ENCODE data around the gene GTF3C5.
"Not testable (repeated sequence)": the region's sequence is repeated elsewhere in the genome, so short reads cannot be mapped to it uniquely, and the experiment has no call there.

The GTF3C5 gene

DNA sequence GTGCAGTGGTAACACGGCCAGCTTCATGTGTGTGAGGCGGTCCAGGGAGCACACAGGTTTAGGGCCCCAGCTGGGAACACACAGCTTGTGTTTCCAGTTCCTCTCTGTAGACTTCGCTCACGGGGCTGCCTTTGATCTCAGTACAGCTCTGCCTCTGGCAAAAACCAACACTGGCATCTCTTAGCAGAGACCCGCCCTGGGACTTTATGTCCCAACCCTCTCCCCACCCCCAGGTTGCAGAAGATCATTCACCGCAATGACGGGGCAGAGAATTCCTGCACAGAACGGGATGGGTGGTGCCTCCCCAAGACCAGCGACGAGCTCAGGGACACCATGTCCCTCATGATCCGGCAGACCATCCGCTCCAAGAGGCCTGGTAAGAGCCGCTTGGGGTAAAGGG lies 25.7 kb downstream of the GTF3C5 start:
- no peak for DNase-seq

GRCh38 chr9:133057006-133057405 lies 26.2 kb downstream of the GTF3C5 start:
- no peak for DNase-seq

- DNase-seq, result no peak
These were observed 26.8 kb downstream of the GTF3C5 start for GRCh38 chr9:133057553-133057952.

GRCh38 chr9:133058071-133058470 lies 27.3 kb downstream of the GTF3C5 start:
- DNase-seq, result no peak

DNA sequence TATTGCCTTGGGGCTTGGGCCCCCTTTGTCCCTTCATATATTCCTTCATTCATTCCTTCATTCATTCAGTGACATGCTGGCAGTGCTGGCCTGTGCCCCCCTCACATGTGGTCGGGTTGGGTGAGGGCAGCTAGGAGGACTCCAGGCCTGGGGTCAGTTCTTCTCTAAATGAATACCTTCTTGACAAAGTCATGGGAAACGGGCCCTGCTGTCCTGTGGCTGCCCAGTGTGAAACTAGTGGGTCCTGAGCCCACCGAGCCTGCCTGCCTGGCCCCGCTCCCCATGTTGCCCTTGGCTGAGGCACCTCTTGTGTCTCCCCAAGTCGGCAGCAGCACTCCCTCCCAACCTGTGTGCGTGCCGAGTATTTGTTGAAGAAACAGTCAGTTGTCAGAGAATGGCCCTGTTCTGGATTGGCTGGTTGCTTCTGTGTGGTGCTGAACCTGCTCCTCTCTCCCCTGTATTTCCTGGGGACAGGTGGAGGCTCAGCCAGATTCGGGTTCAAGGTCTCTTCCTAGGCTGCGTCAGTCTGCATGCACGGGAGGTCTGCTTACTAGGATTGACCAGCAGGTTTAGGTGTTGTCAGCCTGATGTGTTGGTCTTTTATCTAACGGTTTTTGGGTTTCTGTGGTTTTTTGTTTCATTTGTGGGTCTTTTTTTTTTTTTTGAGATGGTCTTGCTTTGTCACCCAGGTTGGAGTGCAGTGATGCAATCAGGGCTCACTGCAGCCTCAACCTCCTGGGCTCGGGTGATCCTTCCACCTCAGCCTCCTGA lies 27.9 kb downstream of the GTF3C5 start:
- DNase-seq, result no peak

DNA sequence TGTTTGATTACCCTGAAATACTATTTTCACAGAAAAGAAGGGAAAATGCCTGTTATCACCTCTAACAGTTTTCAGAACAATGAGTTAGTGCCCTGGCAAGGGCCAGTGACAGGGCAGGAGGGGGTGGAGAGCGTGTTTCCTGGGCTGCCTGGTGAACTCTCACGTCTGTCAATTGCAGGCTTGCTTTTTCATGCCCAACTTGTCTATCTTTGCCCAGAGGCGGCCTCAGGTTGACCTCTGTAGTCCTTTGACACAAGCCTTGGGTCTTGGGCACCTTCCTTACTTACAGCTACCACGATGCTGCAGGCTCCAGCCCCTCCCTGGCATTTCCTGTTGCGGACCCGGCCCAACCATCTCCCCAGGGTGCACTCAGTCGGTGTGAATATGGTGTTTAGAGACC lies 28.8 kb downstream of the GTF3C5 start:
- no peak for DNase-seq

GRCh38 chr9:133060417-133060841 lies 29.6 kb downstream of the GTF3C5 start:
- no peak for DNase-seq

- DNase-seq, result not testable (repeated sequence)
These were observed 30.4 kb downstream of the GTF3C5 start for GRCh38 chr9:133061019-133061763.

- not testable (repeated sequence) for DNase-seq
These were observed 31.0 kb downstream of the GTF3C5 start, which contains the start of gene CEL for GRCh38 chr9:133061764-133062145. Gene CEL, plus strand, starts transcription at chr9:133061981. Its CDS starts 22 bp downstream, at chr9:133062003.

- not testable (repeated sequence) for DNase-seq
These were observed 31.8 kb downstream of the GTF3C5 start for GRCh38 chr9:133062569-133062968.

GRCh38 chr9:133063159-133063499 lies 32.3 kb downstream of the GTF3C5 start:
- no peak for DNase-seq

DNA sequence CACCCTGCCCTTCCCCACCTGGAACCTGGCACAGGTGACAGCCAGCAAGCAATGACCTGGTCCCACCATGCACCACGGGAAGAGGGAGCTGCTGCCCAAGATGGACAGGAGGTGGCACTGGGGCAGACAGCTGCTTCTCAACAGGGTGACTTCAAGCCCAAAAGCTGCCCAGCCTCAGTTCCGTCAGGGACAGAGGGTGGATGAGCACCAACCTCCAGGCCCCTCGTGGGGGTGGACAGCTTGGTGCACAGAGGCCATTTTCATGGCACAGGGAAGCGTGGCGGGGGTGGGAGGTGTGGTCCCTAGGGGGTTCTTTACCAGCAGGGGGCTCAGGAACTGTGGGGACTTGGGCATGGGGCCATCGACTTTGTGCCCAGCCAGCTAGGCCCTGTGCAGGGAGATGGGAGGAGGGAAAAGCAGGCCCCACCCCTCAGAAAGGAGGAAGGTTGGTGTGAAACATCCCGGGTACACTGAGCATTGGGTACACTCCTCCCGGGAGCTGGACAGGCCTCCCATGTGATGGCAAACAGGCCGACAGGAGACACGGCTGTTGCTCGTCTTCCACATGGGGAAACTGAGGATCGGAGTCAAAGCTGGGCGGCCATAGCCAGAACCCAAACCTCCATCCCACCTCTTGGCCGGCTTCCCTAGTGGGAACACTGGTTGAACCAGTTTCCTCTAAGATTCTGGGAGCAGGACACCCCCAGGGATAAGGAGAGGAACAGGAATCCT lies 32.9 kb downstream of the GTF3C5 start:
- no peak for DNase-seq

GRCh38 chr9:133064241-133065069 lies 33.7 kb downstream of the GTF3C5 start:
- DNase-seq, result no peak

- DNase-seq, result no peak
These were observed 34.2 kb downstream of the GTF3C5 start for GRCh38 chr9:133065070-133065388.

DNA sequence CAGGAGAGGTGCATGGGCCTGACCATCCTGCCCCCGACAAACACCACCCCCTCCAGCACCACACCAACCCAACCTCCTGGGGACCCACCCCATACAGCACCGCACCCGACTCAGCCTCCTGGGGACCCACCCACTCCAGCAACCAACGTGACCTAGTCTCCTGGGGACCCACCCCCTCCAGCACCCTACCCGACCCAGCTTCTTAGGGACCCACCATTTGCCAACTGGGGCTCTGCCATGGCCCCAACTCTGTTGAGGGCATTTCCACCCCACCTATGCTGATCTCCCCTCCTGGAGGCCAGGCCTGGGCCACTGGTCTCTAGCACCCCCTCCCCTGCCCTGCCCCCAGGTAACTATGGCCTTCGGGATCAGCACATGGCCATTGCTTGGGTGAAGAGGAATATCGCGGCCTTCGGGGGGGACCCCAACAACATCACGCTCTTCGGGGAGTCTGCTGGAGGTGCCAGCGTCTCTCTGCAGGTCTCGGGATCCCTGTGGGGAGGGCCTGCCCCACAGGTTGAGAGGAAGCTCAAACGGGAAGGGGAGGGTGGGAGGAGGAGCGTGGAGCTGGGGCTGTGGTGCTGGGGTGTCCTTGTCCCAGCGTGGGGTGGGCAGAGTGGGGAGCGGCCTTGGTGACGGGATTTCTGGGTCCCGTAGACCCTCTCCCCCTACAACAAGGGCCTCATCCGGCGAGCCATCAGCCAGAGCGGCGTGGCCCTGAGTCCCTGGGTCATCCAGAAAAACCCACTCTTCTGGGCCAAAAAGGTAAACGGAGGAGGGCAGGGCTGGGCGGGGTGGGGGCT lies 35.6 kb downstream of the GTF3C5 start:
- no peak for DNase-seq

DNA sequence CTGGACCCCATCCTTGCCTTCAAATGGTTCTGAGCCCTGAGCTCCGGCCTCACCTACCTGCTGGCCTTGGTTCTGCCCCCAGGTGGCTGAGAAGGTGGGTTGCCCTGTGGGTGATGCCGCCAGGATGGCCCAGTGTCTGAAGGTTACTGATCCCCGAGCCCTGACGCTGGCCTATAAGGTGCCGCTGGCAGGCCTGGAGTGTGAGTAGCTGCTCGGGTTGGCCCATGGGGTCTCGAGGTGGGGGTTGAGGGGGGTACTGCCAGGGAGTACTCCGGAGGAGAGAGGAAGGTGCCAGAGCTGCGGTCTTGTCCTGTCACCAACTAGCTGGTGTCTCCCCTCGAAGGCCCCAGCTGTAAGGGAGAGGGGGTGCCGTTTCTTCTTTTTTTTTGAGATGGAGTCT lies 36.2 kb downstream of the GTF3C5 start:
- DNase-seq, result no peak

DNA sequence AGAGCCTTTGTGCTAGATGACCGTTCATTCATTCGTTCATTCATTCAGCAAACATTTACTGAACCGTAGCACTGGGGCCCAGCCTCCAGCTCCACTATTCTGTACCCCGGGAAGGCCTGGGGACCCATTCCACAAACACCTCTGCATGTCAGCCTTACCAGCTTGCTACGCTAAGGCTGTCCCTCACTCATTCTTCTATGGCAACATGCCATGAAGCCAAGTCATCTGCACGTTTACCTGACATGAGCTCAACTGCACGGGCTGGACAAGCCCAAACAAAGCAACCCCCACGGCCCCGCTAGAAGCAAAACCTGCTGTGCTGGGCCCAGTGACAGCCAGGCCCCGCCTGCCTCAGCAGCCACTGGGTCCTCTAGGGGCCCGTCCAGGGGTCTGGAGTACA lies 37.0 kb downstream of the GTF3C5 start:
- DNase-seq, result no peak

DNA sequence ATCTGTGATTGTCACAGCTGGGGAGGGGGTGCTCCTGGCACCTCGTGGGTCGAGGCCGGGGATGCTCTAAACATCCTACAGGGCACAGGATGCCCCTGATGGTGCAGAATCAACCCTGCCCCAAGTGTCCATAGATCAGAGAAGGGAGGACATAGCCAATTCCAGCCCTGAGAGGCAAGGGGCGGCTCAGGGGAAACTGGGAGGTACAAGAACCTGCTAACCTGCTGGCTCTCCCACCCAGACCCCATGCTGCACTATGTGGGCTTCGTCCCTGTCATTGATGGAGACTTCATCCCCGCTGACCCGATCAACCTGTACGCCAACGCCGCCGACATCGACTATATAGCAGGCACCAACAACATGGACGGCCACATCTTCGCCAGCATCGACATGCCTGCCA lies 37.6 kb downstream of the GTF3C5 start:
- not testable (repeated sequence) for DNase-seq

DNA sequence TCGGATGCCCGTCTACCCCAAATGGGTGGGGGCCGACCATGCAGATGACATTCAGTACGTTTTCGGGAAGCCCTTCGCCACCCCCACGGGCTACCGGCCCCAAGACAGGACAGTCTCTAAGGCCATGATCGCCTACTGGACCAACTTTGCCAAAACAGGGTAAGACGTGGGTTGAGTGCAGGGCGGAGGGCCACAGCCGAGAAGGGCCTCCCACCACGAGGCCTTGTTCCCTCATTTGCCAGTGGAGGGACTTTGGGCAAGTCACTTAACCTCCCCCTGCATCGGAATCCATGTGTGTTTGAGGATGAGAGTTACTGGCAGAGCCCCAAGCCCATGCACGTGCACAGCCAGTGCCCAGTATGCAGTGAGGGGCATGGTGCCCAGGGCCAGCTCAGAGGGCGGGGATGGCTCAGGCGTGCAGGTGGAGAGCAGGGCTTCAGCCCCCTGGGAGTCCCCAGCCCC lies 39.7 kb downstream of the GTF3C5 start:
- DNase-seq, result not testable (repeated sequence)

DNA sequence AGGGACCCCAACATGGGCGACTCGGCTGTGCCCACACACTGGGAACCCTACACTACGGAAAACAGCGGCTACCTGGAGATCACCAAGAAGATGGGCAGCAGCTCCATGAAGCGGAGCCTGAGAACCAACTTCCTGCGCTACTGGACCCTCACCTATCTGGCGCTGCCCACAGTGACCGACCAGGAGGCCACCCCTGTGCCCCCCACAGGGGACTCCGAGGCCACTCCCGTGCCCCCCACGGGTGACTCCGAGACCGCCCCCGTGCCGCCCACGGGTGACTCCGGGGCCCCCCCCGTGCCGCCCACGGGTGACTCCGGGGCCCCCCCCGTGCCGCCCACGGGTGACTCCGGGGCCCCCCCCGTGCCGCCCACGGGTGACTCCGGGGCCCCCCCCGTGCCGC lies 40.2 kb downstream of the GTF3C5 start:
- DNase-seq, result not testable (repeated sequence)

- DNase-seq, result no peak
These were observed 40.8 kb downstream of the GTF3C5 start for GRCh38 chr9:133071484-133072150.

All from suppressor macrophage treated with lipopolysaccharide for 4 hours (primary cell).